ENCODE data around the gene PTTG1. TPM values are rescaled to one million over a fixed set of nuclear protein-coding genes. Genes with fewer than 3 reads are reported as not detected.

The PTTG1 gene
- polyA plus RNA-seq, 1 donor (not counting 4 experiments of a cell fraction or from before 2014, with no cell fraction given), result 112 TPM

GRCh38 chr5:160462167-160462566, 40.5 kb downstream of the PTTG1 start:
- dilution Hi-C loops (cut with MboI; ENCODE audit: extremely low pct_ligation_motif_present, low sequenced_read_pairs), result no loop called here
- H4K20me1 ChIP-seq (ENCODE audit: control insufficient read depth, extremely low read depth, insufficient read depth, low read length), result no peaks in the 10 kb centered on the region
- H3K9ac ChIP-seq (ENCODE audit: control insufficient read depth, extremely low read depth, insufficient read depth, low read length), result no peak overlapping the region
- no peaks in the 10 kb centered on the region for H3K4me1 ChIP-seq (ENCODE audit: control insufficient read depth, extremely low read depth, insufficient read depth, low read length)
- H3K36me3 ChIP-seq (ENCODE audit: control insufficient read depth in 2 of 2, extremely low read depth in 1 of 2, insufficient read depth in 2 of 2, low read length in 2 of 2), result no peaks in the 10 kb centered on the region
- H3K27ac ChIP-seq (ENCODE audit: control insufficient read depth, insufficient read depth, low read length), result no peak overlapping the region
- no peak overlapping the region for H2AFZ ChIP-seq (ENCODE audit: control insufficient read depth, low read length)
- H3K4me3 ChIP-seq (ENCODE audit: control insufficient read depth in 2 of 3, extremely low read depth in 1 of 3, insufficient read depth in 2 of 3, low read depth in 1 of 3, low read length in 3 of 3), result no peak overlapping the region
- no peaks in the 10 kb centered on the region for H3K9me1 ChIP-seq (ENCODE audit: control insufficient read depth, extremely low read depth, insufficient read depth, low read length)
- TF ChIP-seq CTCF (optimal IDR thresholded peaks at IDR 0.05 in 1 of 3, IDR thresholded peaks at IDR 0.05 in 1 of 3, conservative IDR thresholded peaks at IDR 0.05 in 1 of 3; ENCODE audit: extremely low read depth in 1 of 3, insufficient read depth in 2 of 3, low read length in 3 of 3) (no peak), EZH2 (IDR thresholded peaks at IDR 0.05; ENCODE audit: low read length) (no peak)
- H3K27me3 ChIP-seq (ENCODE audit: control insufficient read depth, extremely low read depth, insufficient read depth, low read length), result no peaks in the 10 kb centered on the region
- no peaks in the 10 kb centered on the region for H3K9me3 ChIP-seq (ENCODE audit: control insufficient read depth, low read depth, low read length)
- FAIRE-seq, result no peak
- no peaks in the 10 kb centered on the region for H3K79me2 ChIP-seq (ENCODE audit: control insufficient read depth, insufficient read depth, low read length)
- no peak for DNase-seq (ENCODE audit: low read depth, low spot score)
- no peak overlapping the region for H3K4me2 ChIP-seq (ENCODE audit: control insufficient read depth, extremely low read depth, insufficient read depth, low read depth, low read length)

- Histone ChIP-seq H3K27ac (ENCODE audit: control insufficient read depth, insufficient read depth, low read length) (no peak overlapping the region), H3K9me3 (ENCODE audit: control insufficient read depth, low read depth, low read length) (no peaks in the 10 kb centered on the region), H3K9me1 (ENCODE audit: control insufficient read depth, extremely low read depth, insufficient read depth, low read length) (no peaks in the 10 kb centered on the region), H2AFZ (ENCODE audit: control insufficient read depth, low read length) (no peak overlapping the region), H4K20me1 (ENCODE audit: control insufficient read depth, extremely low read depth, insufficient read depth, low read length) (no peaks in the 10 kb centered on the region), H3K9ac (ENCODE audit: control insufficient read depth, extremely low read depth, insufficient read depth, low read length) (no peak overlapping the region), H3K27me3 (ENCODE audit: control insufficient read depth, extremely low read depth, insufficient read depth, low read length) (no peaks in the 10 kb centered on the region), H3K4me1 (ENCODE audit: control insufficient read depth, extremely low read depth, insufficient read depth, low read length) (no peaks in the 10 kb centered on the region), H3K79me2 (ENCODE audit: control insufficient read depth, insufficient read depth, low read length) (no peaks in the 10 kb centered on the region), H3K4me3 (ENCODE audit: control insufficient read depth in 2 of 3, extremely low read depth in 1 of 3, insufficient read depth in 2 of 3, low read depth in 1 of 3, low read length in 3 of 3) (no peak overlapping the region), H3K36me3 (ENCODE audit: control insufficient read depth in 2 of 2, extremely low read depth in 1 of 2, insufficient read depth in 2 of 2, low read length in 2 of 2) (no peaks in the 10 kb centered on the region), H3K4me2 (ENCODE audit: control insufficient read depth, extremely low read depth, insufficient read depth, low read depth, low read length) (no peak overlapping the region)
- TF ChIP-seq CTCF (optimal IDR thresholded peaks at IDR 0.05 in 1 of 3, IDR thresholded peaks at IDR 0.05 in 1 of 3, conservative IDR thresholded peaks at IDR 0.05 in 1 of 3; ENCODE audit: extremely low read depth in 1 of 3, insufficient read depth in 2 of 3, low read length in 3 of 3), result no peak
- no peak for TF ChIP-seq EZH2 (IDR thresholded peaks at IDR 0.05; ENCODE audit: low read length)
- dilution Hi-C loops (cut with MboI; ENCODE audit: extremely low pct_ligation_motif_present, low sequenced_read_pairs), result no loop called here
- FAIRE-seq (no peak), DNase-seq (ENCODE audit: low read depth, low spot score) (no peak)
Measured at GRCh38 chr5:160463227-160463626, 41.6 kb downstream of the PTTG1 start.
